NCI-H2029 (cell line): ENCODE results near the gene SYNJ1.
"Not testable (repeated sequence)": the region's sequence is repeated elsewhere in the genome, so short reads cannot be mapped to it uniquely, and the experiment has no call there.

Experiments
- DNase-seq: peaks from one replicate; lab custom pipeline; 2025; lab: John Stamatoyannopoulos, UW

The SYNJ1 gene

GRCh38 chr21:32736083-32736482 is 8.3 kb upstream of the SYNJ1 start:
- DNase-seq = not testable (repeated sequence)

GRCh38 chr21:32735524-32735923 is 7.7 kb upstream of the SYNJ1 start:
- DNase-seq = no peak

- DNase-seq = no peak
Measured at GRCh38 chr21:32733990-32734613, 6.3 kb upstream of the SYNJ1 start.

GRCh38 chr21:32733356-32733755 is 5.5 kb upstream of the SYNJ1 start:
- no peak for DNase-seq

- DNase-seq = no peak
Measured at GRCh38 chr21:32732544-32732943, 4.7 kb upstream of the SYNJ1 start.

GRCh38 chr21:32728848-32729247 is 1.0 kb upstream of the SYNJ1 start:
- DNase-seq = no peak

GRCh38 chr21:32728456-32728839 is 635 bp upstream of the SYNJ1 start:
- DNase-seq = peak; percentile 24

- no peak for DNase-seq
Measured at GRCh38 chr21:32726839-32727686, 750 bp downstream of the SYNJ1 start.

GRCh38 chr21:32719085-32719484 is 8.7 kb downstream of the SYNJ1 start:
- DNase-seq = no peak

- DNase-seq = no peak
Measured at GRCh38 chr21:32717851-32718316, 9.9 kb downstream of the SYNJ1 start.

- DNase-seq = no peak
Measured at GRCh38 chr21:32716486-32716885, 11.3 kb downstream of the SYNJ1 start.

GRCh38 chr21:32713726-32714125 is 14.1 kb downstream of the SYNJ1 start:
- no peak for DNase-seq

GRCh38 chr21:32712641-32713040 is 15.2 kb downstream of the SYNJ1 start:
- DNase-seq = no peak

GRCh38 chr21:32712043-32712442 is 15.8 kb downstream of the SYNJ1 start:
- no peak for DNase-seq

GRCh38 chr21:32710987-32711386 is 16.8 kb downstream of the SYNJ1 start:
- no peak for DNase-seq

GRCh38 chr21:32710069-32710784 is 17.6 kb downstream of the SYNJ1 start:
- DNase-seq = no peak

GRCh38 chr21:32708069-32708468 is 19.7 kb downstream of the SYNJ1 start:
- DNase-seq = no peak

GRCh38 chr21:32705901-32706300 is 21.9 kb downstream of the SYNJ1 start:
- DNase-seq = no peak

GRCh38 chr21:32705139-32705538 is 22.7 kb downstream of the SYNJ1 start:
- DNase-seq = no peak

- peak; percentile 75 for DNase-seq
Measured at GRCh38 chr21:32702702-32703101, 25.1 kb downstream of the SYNJ1 start.

- DNase-seq = no peak
Measured at GRCh38 chr21:32698971-32699693, 28.7 kb downstream of the SYNJ1 start.

GRCh38 chr21:32698286-32698685 is 29.5 kb downstream of the SYNJ1 start:
- no peak for DNase-seq
